Smooth muscle cell (in vitro differentiated cells): ENCODE data around the gene KCNC3. TPM values are rescaled to one million over a fixed set of nuclear protein-coding genes. Genes with fewer than 3 reads are reported as not detected.

Experiments
- DNase-seq: peaks from one replicate; lab custom pipeline; 2025; ENCODE audit not compliant: unreplicated experiment; lab: John Stamatoyannopoulos, UW
- H2AFZ ChIP-seq: fragments of 200-600 bp; sonication (generic); 2 replicates; pipeline ENCODE4 v1.6.0; 2016; ENCODE audit warnings: antibody characterized with exemption, low read depth, mild to moderate bottlenecking
- H3F3A ChIP-seq: fragments of 200-600 bp; sonication (generic); 2 replicates; pipeline ENCODE4 v1.6.0; 2017; ENCODE audit warnings: antibody characterized with exemption, low read depth
- H3K27ac ChIP-seq: fragments of 200-600 bp; sonication (generic); 2 replicates; pipeline ENCODE4 v1.5.1; 2016; ENCODE audit warnings: low read depth, mild to moderate bottlenecking
- H3K27me3 ChIP-seq: fragments of 200-600 bp; sonication (generic); 2 replicates; pipeline ENCODE4 v1.6.1; 2016; ENCODE audit warnings: low read depth, mild to moderate bottlenecking
- H3K36me3 ChIP-seq: fragments of 200-600 bp; sonication (generic); 2 replicates; pipeline ENCODE4 v1.5.1; 2016; ENCODE audit warnings: low read depth
- H3K4me1 ChIP-seq: fragments of 200-600 bp; sonication (generic); 2 replicates; pipeline ENCODE4 v1.5.1; 2016; ENCODE audit warnings: low read depth
- H3K4me2 ChIP-seq: fragments of 200-600 bp; sonication (generic); 2 replicates; pipeline ENCODE4 v1.6.0; 2016; ENCODE audit warnings: mild to moderate bottlenecking
- H3K4me3 ChIP-seq: fragments of 200-600 bp; sonication (generic); 2 replicates; pipeline ENCODE4 v1.5.1; 2016; ENCODE audit warnings: mild to moderate bottlenecking
- H3K79me2 ChIP-seq: fragments of 200-600 bp; sonication (generic); 2 replicates; pipeline ENCODE4 v1.6.0; 2016; ENCODE audit warnings: low read depth, mild to moderate bottlenecking
- H3K9ac ChIP-seq: fragments of 200-600 bp; sonication (generic); 2 replicates; pipeline ENCODE4 v1.6.0; 2016; ENCODE audit warnings: low read depth
- H3K9me3 ChIP-seq: fragments of 200-600 bp; sonication (generic); replicated peaks from 2 replicates; pipeline ENCODE4 v1.5.1; 2016; ENCODE audit warnings: low read depth
- H4K20me1 ChIP-seq: fragments of 200-600 bp; sonication (generic); 2 replicates; pipeline ENCODE4 v1.6.0; 2016; ENCODE audit warnings: low read depth
- WGBS: methylation state at CpG from one replicate; pipeline ENCODE4 v1.1.7; 2016; ENCODE audit warnings: low lambda C conversion rate; 5-methylcytosine and 5-hydroxymethylcytosine counted together
- polyA plus RNA-seq: library from polyadenylated mRNA; unstranded; fragments of >200 nt; fragmentation: Nextera tagmentation; extraction: Ambion mirVana; gene quantifications from 2 replicates; pipeline ENCODE4 v1.2.1, GENCODE V29; 2016
- total RNA-seq: library from RNA; depleted of rRNA; stranded (reverse); fragments of >200 nt; gene quantifications from 2 replicates; pipeline ENCODE4 v1.2.3, GENCODE V29; 2014
- TF ChIP-seq, protein P1 (sequence below): fragments of 200-600 bp; sonication (generic); IDR thresholded peaks from 2 replicates; pipeline ENCODE4 v1.5.1; 2017; ENCODE audit warnings: borderline replicate concordance, mild to moderate bottlenecking, antibody characterized with exemption; ENCODE audit not compliant: insufficient read depth, poor library complexity, severe bottlenecking

KCNC3 gene
- total and polyA plus RNA-seq, 2 experiments from 2014 or later: 0.46 to 1.4 TPM

DNA sequence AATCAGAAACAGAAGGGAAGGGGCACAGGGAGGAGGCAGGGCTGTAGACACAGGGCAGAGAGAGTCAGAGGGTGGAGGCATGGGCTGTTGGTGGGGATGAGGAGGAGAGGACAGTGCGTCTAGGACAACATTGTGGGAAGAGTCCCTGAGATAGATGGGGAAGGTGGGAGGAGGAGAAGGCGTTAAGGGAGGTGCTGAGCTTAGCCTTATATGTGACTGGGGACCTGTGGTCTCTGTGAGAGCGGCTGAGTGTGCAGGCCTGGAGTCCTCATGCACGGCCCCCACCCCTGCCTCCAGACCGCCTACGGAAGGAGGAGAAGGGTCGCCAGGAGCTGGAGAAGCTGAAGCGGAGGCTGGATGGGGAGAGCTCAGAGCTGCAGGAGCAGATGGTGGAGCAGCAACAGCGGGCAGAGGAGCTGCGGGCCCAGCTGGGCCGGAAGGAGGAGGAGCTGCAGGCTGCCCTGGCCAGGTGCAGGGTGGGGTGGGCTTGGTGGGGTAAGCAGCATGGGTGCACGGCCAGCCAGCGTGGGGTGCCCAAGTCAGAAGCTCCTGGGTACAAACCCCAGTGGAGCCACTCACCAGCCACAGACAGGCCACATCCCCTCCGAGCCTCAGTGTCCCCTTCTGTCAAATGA lies 56.8 kb downstream of the KCNC3 start:
- H3K9me3 ChIP-seq: no peaks in the 10 kb centered on the region
- no peaks in the 10 kb centered on the region for H3F3A ChIP-seq
- no peak overlapping the region for H3K27ac ChIP-seq
- no peaks in the 10 kb centered on the region for H3K4me1 ChIP-seq
- no peak overlapping the region for H2AFZ ChIP-seq
- no peak overlapping the region for H3K9ac ChIP-seq
- TF ChIP-seq, protein P1, sequence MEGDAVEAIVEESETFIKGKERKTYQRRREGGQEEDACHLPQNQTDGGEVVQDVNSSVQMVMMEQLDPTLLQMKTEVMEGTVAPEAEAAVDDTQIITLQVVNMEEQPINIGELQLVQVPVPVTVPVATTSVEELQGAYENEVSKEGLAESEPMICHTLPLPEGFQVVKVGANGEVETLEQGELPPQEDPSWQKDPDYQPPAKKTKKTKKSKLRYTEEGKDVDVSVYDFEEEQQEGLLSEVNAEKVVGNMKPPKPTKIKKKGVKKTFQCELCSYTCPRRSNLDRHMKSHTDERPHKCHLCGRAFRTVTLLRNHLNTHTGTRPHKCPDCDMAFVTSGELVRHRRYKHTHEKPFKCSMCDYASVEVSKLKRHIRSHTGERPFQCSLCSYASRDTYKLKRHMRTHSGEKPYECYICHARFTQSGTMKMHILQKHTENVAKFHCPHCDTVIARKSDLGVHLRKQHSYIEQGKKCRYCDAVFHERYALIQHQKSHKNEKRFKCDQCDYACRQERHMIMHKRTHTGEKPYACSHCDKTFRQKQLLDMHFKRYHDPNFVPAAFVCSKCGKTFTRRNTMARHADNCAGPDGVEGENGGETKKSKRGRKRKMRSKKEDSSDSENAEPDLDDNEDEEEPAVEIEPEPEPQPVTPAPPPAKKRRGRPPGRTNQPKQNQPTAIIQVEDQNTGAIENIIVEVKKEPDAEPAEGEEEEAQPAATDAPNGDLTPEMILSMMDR: no peak
- H3K27me3 ChIP-seq: no peaks in the 10 kb centered on the region
- no peaks in the 10 kb centered on the region for H3K36me3 ChIP-seq
- no peak overlapping the region for H3K4me3 ChIP-seq
- H3K79me2 ChIP-seq: no peaks in the 10 kb centered on the region
- no peak for DNase-seq
- no peak overlapping the region for H3K4me2 ChIP-seq
- no peaks in the 10 kb centered on the region for H4K20me1 ChIP-seq
- WGBS: 91% methylated on average over 14 of the region's 14 CpGs

- Histone ChIP-seq H3K4me1 (no peaks in the 10 kb centered on the region), H3K4me2 (no peak overlapping the region), H3K9ac (no peak overlapping the region), H3K27ac (no peak overlapping the region), H3K36me3 (no peaks in the 10 kb centered on the region), H3K79me2 (no peaks in the 10 kb centered on the region), H4K20me1 (no peaks in the 10 kb centered on the region), H3K9me3 (no peaks in the 10 kb centered on the region), H3K4me3 (no peak overlapping the region), H2AFZ (no peak overlapping the region), H3F3A (no peaks in the 10 kb centered on the region), H3K27me3 (no peaks in the 10 kb centered on the region)
- 93% methylated on average over 2 of the region's 2 CpGs for WGBS
- no peak for DNase-seq
- TF ChIP-seq, protein P1: no peak
Measured at GRCh38 chr19:50269653-50270052, 59.5 kb downstream of the KCNC3 start.

GRCh38 chr19:50268501-50268900 lies 60.7 kb downstream of the KCNC3 start:
- Histone ChIP-seq H3K4me2 (no peak overlapping the region), H3K27ac (no peak overlapping the region), H3K27me3 (no peaks in the 10 kb centered on the region), H3K36me3 (no peaks in the 10 kb centered on the region), H3K9me3 (no peaks in the 10 kb centered on the region), H3K79me2 (no peaks in the 10 kb centered on the region), H3F3A (no peaks in the 10 kb centered on the region), H3K4me1 (no peaks in the 10 kb centered on the region), H3K4me3 (no peak overlapping the region), H4K20me1 (no peaks in the 10 kb centered on the region), H2AFZ (no peak overlapping the region), H3K9ac (no peak overlapping the region)
- DNase-seq: no peak
- TF ChIP-seq, protein P1: no peak
- 92% methylated on average over 5 of the region's 5 CpGs for WGBS

- no peak overlapping the region for H3K9ac ChIP-seq
- H3K36me3 ChIP-seq: no peaks in the 10 kb centered on the region
- H2AFZ ChIP-seq: no peak overlapping the region
- WGBS: 90% methylated on average over 12 of the region's 13 CpGs
- no peaks in the 10 kb centered on the region for H3F3A ChIP-seq
- no peak overlapping the region for H3K4me3 ChIP-seq
- TF ChIP-seq, protein P1: no peak
- H3K27ac ChIP-seq: no peak overlapping the region
- H4K20me1 ChIP-seq: no peaks in the 10 kb centered on the region
- no peaks in the 10 kb centered on the region for H3K9me3 ChIP-seq
- H3K27me3 ChIP-seq: no peaks in the 10 kb centered on the region
- H3K4me1 ChIP-seq: no peaks in the 10 kb centered on the region
- no peak for DNase-seq
- no peaks in the 10 kb centered on the region for H3K79me2 ChIP-seq
- H3K4me2 ChIP-seq: no peak overlapping the region
Measured at GRCh38 chr19:50268041-50268440, 61.1 kb downstream of the KCNC3 start.
